Mucosa of rectum (tissue), 2 donors: ENCODE results near the gene NOL4L.
"Not testable (repeated sequence)": the region's sequence is repeated elsewhere in the genome, so short reads cannot be mapped to it uniquely, and the experiment has no call there.

Experiments
- H3K27ac ChIP-seq, 2 donors: one replicate each; pipeline ENCODE4 v1.7.0; 2013; ENCODE audit warnings: inconsistent platforms in 2 of 2, low read depth in 2 of 2, low read length in 2 of 2
- H3K27me3 ChIP-seq, 2 donors: one replicate each; pipeline ENCODE4 v1.7.0; 2013; ENCODE audit warnings: low read length in 2 of 2; ENCODE audit not compliant: control insufficient read depth in 2 of 2, insufficient read depth in 2 of 2
- H3K36me3 ChIP-seq, 2 donors: one replicate each; pipeline ENCODE4 v1.7.0; 2013; ENCODE audit warnings: low read length in 2 of 2; ENCODE audit not compliant: control insufficient read depth in 2 of 2, insufficient read depth in 2 of 2
- H3K4me1 ChIP-seq, 2 donors: one replicate each; pipeline ENCODE4 v1.7.0; 2013; ENCODE audit warnings: low read length in 2 of 2, mild to moderate bottlenecking in 1 of 2; ENCODE audit not compliant: control insufficient read depth in 2 of 2, insufficient read depth in 2 of 2
- H3K4me3 ChIP-seq, 2 donors: one replicate each; pipeline ENCODE4 v1.7.0; 2013; ENCODE audit warnings: low read length in 2 of 2
- H3K9ac ChIP-seq, 2 donors: one replicate each; pipeline ENCODE4 v1.7.0; 2013; ENCODE audit warnings: low read length in 2 of 2, low read depth in 1 of 2, mild to moderate bottlenecking in 1 of 2
- H3K9me3 ChIP-seq, 2 donors: one replicate each; pipeline ENCODE4 v1.7.0; 2013; ENCODE audit warnings: low read length in 2 of 2; ENCODE audit not compliant: control insufficient read depth in 2 of 2
- donor health status: healthy.
- donor health status: Normal muscosa, but diverticular disease.

The NOL4L gene

DNA sequence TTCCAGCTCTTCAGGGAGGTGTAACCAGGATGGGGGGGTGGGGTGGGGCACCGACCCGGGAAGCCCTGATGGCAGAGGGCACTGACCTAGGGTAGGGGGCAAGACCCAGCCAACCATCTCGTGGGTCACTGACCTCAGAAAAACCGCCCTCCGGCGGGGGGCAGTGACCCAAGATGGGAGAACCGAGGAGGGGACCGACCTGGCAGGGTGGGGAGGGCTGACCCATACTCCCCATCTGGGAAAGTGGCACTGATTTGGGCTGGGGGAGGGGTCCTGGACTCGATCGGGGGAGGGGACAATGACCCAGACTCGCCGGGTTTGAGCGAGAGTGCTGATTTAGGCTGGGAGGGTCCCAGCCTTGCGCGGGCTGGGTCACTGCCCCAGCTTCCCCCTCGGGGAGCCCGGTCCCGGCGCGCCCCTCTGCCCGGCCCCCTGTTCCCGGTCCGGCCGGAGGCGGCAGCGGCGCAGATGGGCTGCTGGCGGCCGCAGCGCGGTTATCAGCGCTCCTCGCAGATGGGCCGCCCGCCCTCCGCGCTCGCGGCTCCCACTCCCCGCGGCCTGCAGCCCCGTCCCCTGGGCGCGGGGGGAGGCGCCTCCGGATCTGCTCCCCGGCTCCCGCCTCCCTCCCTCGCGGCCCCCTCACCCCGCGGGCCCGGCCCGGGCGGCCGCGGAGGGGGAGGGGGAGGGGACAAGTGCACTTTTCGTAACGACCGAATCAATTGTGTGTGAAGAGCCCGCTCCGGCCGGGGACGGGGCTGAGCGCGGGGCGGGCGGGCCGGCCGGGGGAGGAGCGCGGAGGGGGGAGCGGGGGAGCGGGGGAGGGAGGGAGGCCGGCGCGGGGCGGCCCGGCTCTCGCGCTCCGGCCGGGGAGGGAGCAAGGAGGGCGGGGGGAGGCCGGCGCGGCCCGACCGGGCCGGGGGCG is 2.2 kb downstream of the NOL4L start:
- Histone ChIP-seq H3K27me3 (peaks cover 13 to 14% of the 10 kb centered on the region in 2 donors), H3K4me1 (peaks cover 0 to 3% of the 10 kb centered on the region in 2 donors), H3K27ac (no peak overlapping the region), H3K9ac (no peak overlapping the region), H3K4me3 (no peak overlapping the region), H3K36me3 (no peaks in the 10 kb centered on the region), H3K9me3 (no peaks in the 10 kb centered on the region)

GRCh38 chr20:32581839-32582658 is 3.1 kb downstream of the NOL4L start:
- no peak overlapping the region for H3K27ac ChIP-seq
- no peaks in the 10 kb centered on the region for H3K9me3 ChIP-seq
- H3K4me1 ChIP-seq = peaks cover 0 to 3% of the 10 kb centered on the region in 2 donors
- H3K27me3 ChIP-seq = peaks cover 12% of the 10 kb centered on the region in 2 donors
- no peak overlapping the region for H3K9ac ChIP-seq
- no peak overlapping the region for H3K4me3 ChIP-seq
- H3K36me3 ChIP-seq = no peaks in the 10 kb centered on the region

DNA sequence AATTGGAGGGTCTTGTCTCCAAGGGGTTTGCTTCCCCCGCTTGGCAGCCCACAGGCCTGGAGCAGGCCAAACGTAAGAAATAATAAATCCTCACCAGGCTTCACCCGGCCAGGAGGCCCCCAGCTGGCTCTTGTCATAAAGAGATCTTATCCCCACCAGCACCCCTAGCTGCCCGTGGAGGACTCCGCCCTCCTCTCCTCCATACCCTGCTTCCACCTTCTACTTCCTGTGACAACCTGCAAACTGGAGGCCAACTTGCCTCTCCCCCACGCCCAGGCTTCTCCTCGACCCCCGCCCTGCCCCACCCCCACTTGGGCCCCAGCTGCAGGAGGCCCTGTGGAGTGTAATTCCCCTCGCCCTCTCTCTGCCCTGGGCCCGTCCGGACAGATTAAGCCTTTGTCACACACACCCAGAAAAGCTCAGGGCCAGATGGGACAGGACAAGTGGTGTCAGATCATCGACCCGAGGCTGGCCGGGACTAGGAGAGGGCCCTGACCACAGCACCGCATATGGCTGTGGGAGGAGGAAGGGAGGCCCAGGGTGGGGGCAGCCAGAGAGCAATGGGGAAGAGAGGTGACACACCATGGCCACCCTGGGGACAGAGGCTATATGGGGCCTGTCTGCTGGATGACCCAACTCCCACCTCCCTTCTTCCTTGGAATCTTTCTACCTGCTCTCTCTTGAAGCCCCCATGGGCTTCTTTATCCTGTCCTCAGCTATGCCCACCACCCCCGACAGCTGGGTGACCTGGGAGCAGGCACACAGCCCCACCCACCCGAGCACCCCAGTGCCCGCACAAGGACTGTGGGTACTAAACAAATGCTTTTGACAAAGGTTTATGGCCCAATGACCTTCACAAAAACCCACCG is 3.9 kb downstream of the NOL4L start:
- Histone ChIP-seq H3K27me3 (peaks cover 5 to 6% of the 10 kb centered on the region in 2 donors), H3K9ac (no peak overlapping the region), H3K4me3 (no peak overlapping the region), H3K36me3 (no peaks in the 10 kb centered on the region), H3K4me1 (peaks cover 0 to 3% of the 10 kb centered on the region in 2 donors), H3K9me3 (no peaks in the 10 kb centered on the region), H3K27ac (no peak overlapping the region)

DNA sequence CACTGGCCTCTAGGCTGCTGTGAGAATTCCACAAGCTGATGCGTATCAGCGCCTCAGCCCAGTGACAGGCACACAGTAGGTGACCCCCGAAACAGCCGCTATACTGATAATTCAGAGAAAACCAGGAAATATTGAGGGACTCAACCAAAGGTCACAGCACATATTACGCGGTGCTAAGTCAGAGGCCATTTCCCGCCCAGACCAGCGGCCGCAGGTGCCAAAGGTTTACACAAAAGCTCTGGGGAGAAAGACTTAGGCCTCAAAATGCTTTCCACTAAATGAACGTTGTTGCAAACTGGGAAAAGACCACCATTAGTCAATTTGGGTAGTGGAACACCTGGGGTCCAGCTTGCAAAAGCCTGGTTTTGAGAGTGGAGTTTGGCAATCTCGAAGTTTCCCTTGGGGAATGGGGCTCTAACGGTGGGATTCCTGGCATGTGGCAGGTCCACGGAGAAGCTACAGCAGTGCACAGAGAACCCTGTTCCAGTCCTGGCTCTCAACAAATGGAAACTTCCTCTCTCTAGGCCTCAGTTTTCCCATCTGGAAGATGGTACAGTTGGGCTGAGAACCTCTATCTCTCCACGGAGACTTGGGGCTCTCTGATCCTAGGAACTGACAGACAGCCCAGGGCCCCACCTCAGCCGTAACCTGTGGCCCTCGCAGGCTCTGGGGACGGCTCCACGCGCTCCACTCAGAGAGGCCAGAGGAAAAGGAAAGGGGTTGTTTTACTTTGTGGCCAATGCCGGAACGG is 4.7 kb downstream of the NOL4L start:
- H3K4me3 ChIP-seq = no peak overlapping the region
- H3K36me3 ChIP-seq = no peaks in the 10 kb centered on the region
- H3K9me3 ChIP-seq = no peaks in the 10 kb centered on the region
- no peak overlapping the region for H3K9ac ChIP-seq
- H3K27ac ChIP-seq = no peak overlapping the region
- peaks cover 0 to under 1% of the 10 kb centered on the region in 2 donors for H3K4me1 ChIP-seq
- H3K27me3 ChIP-seq = no peaks in the 10 kb centered on the region

- no peak overlapping the region for H3K4me3 ChIP-seq
- no peaks in the 10 kb centered on the region for H3K4me1 ChIP-seq
- no peaks in the 10 kb centered on the region for H3K9me3 ChIP-seq
- H3K27ac ChIP-seq = no peak overlapping the region
- no peak overlapping the region for H3K9ac ChIP-seq
- no peaks in the 10 kb centered on the region for H3K27me3 ChIP-seq
- H3K36me3 ChIP-seq = no peaks in the 10 kb centered on the region
Observed at GRCh38 chr20:32578840-32579390, 6.2 kb downstream of the NOL4L start.

GRCh38 chr20:32578062-32578461 is 7.1 kb downstream of the NOL4L start:
- not testable (repeated sequence) for H3K9me3 ChIP-seq, H3K4me3 ChIP-seq, H3K4me1 ChIP-seq, H3K27me3 ChIP-seq, H3K36me3 ChIP-seq, H3K27ac ChIP-seq, H3K9ac ChIP-seq

DNA sequence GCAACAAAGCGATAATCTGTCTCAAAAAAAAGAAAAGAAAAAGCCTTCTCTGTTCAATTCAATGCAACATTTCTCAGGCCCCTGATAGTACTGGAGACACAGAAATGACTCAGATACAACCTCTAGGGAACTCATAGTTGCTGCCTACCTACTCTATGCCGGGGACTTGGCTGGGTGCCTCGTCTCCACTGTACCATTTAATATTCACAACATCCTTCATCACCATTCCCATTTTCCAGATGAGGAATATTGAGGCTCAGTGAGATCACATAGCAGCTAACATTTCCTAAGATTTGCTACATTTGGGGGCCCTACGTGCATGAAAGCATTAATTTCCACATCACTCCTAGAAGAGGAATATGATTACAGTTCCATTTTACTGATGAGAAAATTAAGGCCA is 7.5 kb downstream of the NOL4L start:
- Histone ChIP-seq H3K9me3 (no peaks in the 10 kb centered on the region), H3K9ac (no peak overlapping the region), H3K27ac (no peak overlapping the region), H3K36me3 (no peaks in the 10 kb centered on the region), H3K27me3 (no peaks in the 10 kb centered on the region), H3K4me3 (no peak overlapping the region), H3K4me1 (no peaks in the 10 kb centered on the region)

GRCh38 chr20:32577023-32577422 is 8.1 kb downstream of the NOL4L start:
- no peak overlapping the region for H3K4me3 ChIP-seq
- H3K27ac ChIP-seq = no peak overlapping the region
- H3K27me3 ChIP-seq = no peaks in the 10 kb centered on the region
- no peak overlapping the region for H3K9ac ChIP-seq
- H3K36me3 ChIP-seq = no peaks in the 10 kb centered on the region
- H3K9me3 ChIP-seq = no peaks in the 10 kb centered on the region
- no peaks in the 10 kb centered on the region for H3K4me1 ChIP-seq

GRCh38 chr20:32576560-32576959 is 8.6 kb downstream of the NOL4L start:
- H3K4me3 ChIP-seq = no peak overlapping the region
- no peaks in the 10 kb centered on the region for H3K4me1 ChIP-seq
- H3K27me3 ChIP-seq = no peaks in the 10 kb centered on the region
- no peaks in the 10 kb centered on the region for H3K36me3 ChIP-seq
- H3K27ac ChIP-seq = no peak overlapping the region
- no peaks in the 10 kb centered on the region for H3K9me3 ChIP-seq
- H3K9ac ChIP-seq = no peak overlapping the region
